GM12878 (cell line): ENCODE results near the gene PODXL2. TPM values are rescaled to one million over a fixed set of nuclear protein-coding genes. Genes with fewer than 3 reads are reported as not detected.
"Not testable (repeated sequence)": the region's sequence is repeated elsewhere in the genome, so short reads cannot be mapped to it uniquely, and the experiment has no call there.

Experiments used
- ATAC-seq: fragments of 200-7000 bp; cut with Tn5 transposase; 3 replicates; pipeline ENCODE4 v1.9.1; 2020; ENCODE audit warnings: mild to moderate bottlenecking, moderate library complexity
- BruUV-seq: library from RNA; stranded (reverse); fragments of 400-500 nt; replicated peaks from 2 replicates; lab custom pipeline; 2021; lab: Mats Ljungman, UMichigan
- CTCF ChIA-PET: fragments of 300-600 bp; sonication (Branson Sonifier 250); formaldehyde crosslinking; extraction: SDS; loops from one replicate; lab custom pipeline; 2021; ENCODE audit warnings: inconsistent platforms; lab: Yijun Ruan, JAX
- POLR2A ChIA-PET: fragments of 350-600 bp; formaldehyde crosslinking; extraction: SDS; loops from one replicate; lab custom pipeline; 2021; ENCODE audit warnings: inconsistent platforms; lab: Charles Lee
- RAD21 ChIA-PET: fragments of 300-600 bp; sonication (Branson Sonifier 250); formaldehyde crosslinking; loops from one replicate; lab custom pipeline; 2023; ENCODE audit warnings: antibody characterized with exemption; ENCODE audit not compliant: unreplicated experiment; lab: Charles Lee
- SMC1A ChIA-PET: fragments of 300-600 bp; sonication (Branson Sonifier 250); formaldehyde crosslinking; loops from one replicate; lab custom pipeline; 2023; ENCODE audit not compliant: unreplicated experiment, uncharacterized antibody; lab: Charles Lee
- DNase-seq: peaks from one replicate; pipeline ENCODE4 v3.0.0-alpha.2; 2011; ENCODE audit warnings: low read depth, low spot score
- FAIRE-seq: peaks from 3 replicates; lab custom pipeline; 2011; peaks lifted over from hg19 to GRCh38; lab: Jason Lieb, UNC
- H2AFZ ChIP-seq: 2 replicates; pipeline ENCODE4 v1.6.0; 2011; ENCODE audit warnings: low read depth, low read length, control low read depth; ENCODE audit not compliant: control insufficient read depth
- H3K27ac ChIP-seq: 2 replicates; pipeline ENCODE4 v1.5.1; 2011; ENCODE audit warnings: control low read depth; ENCODE audit not compliant: control insufficient read depth, insufficient read depth
- H3K27me3 ChIP-seq, 2 experiments: replicated peaks in 1 of 2; 2 replicates each; pipeline versions ENCODE4 v1.6.0 to v1.6.1; 2011; ENCODE audit warnings: low read length in 1 of 2; ENCODE audit not compliant: control insufficient read depth in 2 of 2, insufficient read depth in 2 of 2
- H3K36me3 ChIP-seq, 2 experiments: 2 replicates each; pipeline ENCODE4 v1.5.1; 2011; ENCODE audit warnings: low read length in 1 of 2; ENCODE audit not compliant: control insufficient read depth in 2 of 2, insufficient read depth in 2 of 2
- H3K4me1 ChIP-seq: 2 replicates; pipeline ENCODE4 v1.6.1; 2011; ENCODE audit warnings: mild to moderate bottlenecking, low read length, moderate library complexity, mixed read lengths; ENCODE audit not compliant: control insufficient read depth, insufficient read depth
- H3K4me2 ChIP-seq: 2 replicates; pipeline ENCODE4 v1.6.0; 2011; ENCODE audit warnings: control low read depth; ENCODE audit not compliant: control insufficient read depth, insufficient read depth
- H3K4me3 ChIP-seq: fragments of 200-600 bp; sonication (generic); 2 replicates; pipeline ENCODE4 v1.5.1; 2016
- H3K79me2 ChIP-seq: 2 replicates; pipeline ENCODE4 v1.6.0; 2011; ENCODE audit warnings: low read length; ENCODE audit not compliant: control insufficient read depth, insufficient read depth
- H3K9ac ChIP-seq: 2 replicates; pipeline ENCODE4 v1.8.0; 2011; ENCODE audit warnings: low read length, control low read depth, mixed read lengths; ENCODE audit not compliant: control insufficient read depth, insufficient read depth
- H3K9me3 ChIP-seq: replicated peaks from 3 replicates; pipeline ENCODE4 v1.5.1; 2011; ENCODE audit warnings: mild to moderate bottlenecking, low read length; ENCODE audit not compliant: control insufficient read depth, insufficient read depth
- H4K20me1 ChIP-seq: 2 replicates; pipeline ENCODE4 v1.6.0; 2011; ENCODE audit not compliant: control insufficient read depth, insufficient read depth
- CHD2 ChIP-seq: IDR thresholded peaks from 2 replicates; pipeline ENCODE4 v1.6.1; 2011; ENCODE audit warnings: low read depth, low read length, improper control_type of control experiment, borderline replicate concordance
- E4F1 ChIP-seq: fragments of 450-650 bp; IDR thresholded peaks from 2 replicates; pipeline ENCODE4 v1.6.1; 2018; ENCODE audit warnings: borderline replicate concordance, mild to moderate bottlenecking; ENCODE audit not compliant: partially characterized antibody
- HCFC1 ChIP-seq: fragments of 150-350 bp; IDR thresholded peaks from 2 replicates; pipeline ENCODE4 v1.6.1; 2014; ENCODE audit warnings: low read length
- HDAC6 ChIP-seq: fragments of 200-600 bp; sonication (generic); IDR thresholded peaks from one replicate; pipeline ENCODE4 v1.8.0; 2017; ENCODE audit warnings: antibody characterized with exemption; ENCODE audit not compliant: unreplicated experiment
- NBN ChIP-seq: fragments of 450-650 bp; IDR thresholded peaks from 2 replicates; pipeline ENCODE4 v1.6.1; 2016
- NFXL1 ChIP-seq: fragments of 450-650 bp; IDR thresholded peaks from 2 replicates; pipeline ENCODE4 v1.6.1; 2017; ENCODE audit warnings: antibody characterized with exemption, mild to moderate bottlenecking, borderline replicate concordance
- NFYB ChIP-seq: IDR thresholded peaks from 2 replicates; pipeline ENCODE4 v1.6.1; 2011; ENCODE audit warnings: low read depth, mild to moderate bottlenecking, low read length, improper control_type of control experiment, moderate library complexity; ENCODE audit not compliant: insufficient read depth
- PAX5 ChIP-seq: IDR thresholded peaks from 2 replicates; pipeline ENCODE4 v1.6.1; 2011; ENCODE audit warnings: low read depth, low read length, borderline replicate concordance
- POLR2AphosphoS2 ChIP-seq: IDR thresholded peaks from 2 replicates; pipeline ENCODE4 v1.6.1; 2011; ENCODE audit warnings: low read depth, mild to moderate bottlenecking, low read length, improper control_type of control experiment, moderate library complexity
- SPI1 ChIP-seq: IDR thresholded peaks from 2 replicates; pipeline ENCODE4 v1.6.1; 2011; ENCODE audit warnings: low read depth, mild to moderate bottlenecking, low read length, moderate library complexity, borderline replicate concordance; ENCODE audit not compliant: insufficient read depth
- SREBF1 ChIP-seq: IDR thresholded peaks from 2 replicates; pipeline ENCODE4 v1.6.1; 2012; ENCODE audit warnings: mild to moderate bottlenecking, low read length
- SREBF2 ChIP-seq: IDR thresholded peaks from 2 replicates; pipeline ENCODE4 v1.6.1; 2012; ENCODE audit warnings: mild to moderate bottlenecking, low read length
- SRF ChIP-seq, 2 experiments: IDR thresholded peaks; 2 replicates each; pipeline ENCODE4 v1.6.1; 2011; ENCODE audit warnings: low read depth in 2 of 2, low read length in 2 of 2, mild to moderate bottlenecking in 1 of 2, moderate library complexity in 1 of 2
- SUZ12 ChIP-seq: fragments of 200-600 bp; sonication (generic); IDR thresholded peaks from one replicate; pipeline ENCODE4 v1.6.1; 2018; ENCODE audit warnings: antibody characterized with exemption, mild to moderate bottlenecking; ENCODE audit not compliant: unreplicated experiment
- ZNF217 ChIP-seq: fragments of 450-650 bp; IDR thresholded peaks from 2 replicates; pipeline ENCODE4 v1.6.1; 2017; ENCODE audit warnings: antibody characterized with exemption, mild to moderate bottlenecking
- ZNF24 ChIP-seq: fragments of 450-650 bp; IDR thresholded peaks from 2 replicates; pipeline ENCODE4 v1.6.1; 2017; ENCODE audit warnings: antibody characterized with exemption, mild to moderate bottlenecking
- ZNF274 ChIP-seq: IDR thresholded peaks from one replicate; pipeline ENCODE4 v1.8.0; 2011; ENCODE audit not compliant: insufficient read length, insufficient read depth
- WGBS: methylation state at CpG from one replicate; pipeline ENCODE4 v1.1.6; 2016; ENCODE audit warnings: low lambda C conversion rate; ENCODE audit not compliant: insufficient replicate concordance, insufficient coverage; ENCODE audit errors: missing lambda C conversion rate; 5-methylcytosine and 5-hydroxymethylcytosine counted together
- in situ Hi-C: fragments of 300-500 bp; cut with MboI; formaldehyde crosslinking; loops from 9 replicates; pipeline ENCODE4 v1.14.3; 2018; ENCODE audit warnings: mixed read lengths
- intact Hi-C: fragments of 100-400 bp; cut with micrococcal nuclease; formaldehyde crosslinking; loops from one replicate; pipeline ENCODE4 v1.14.2; 2022; ENCODE audit not compliant: unreplicated experiment
- polyA plus RNA-seq, 11 experiments: library from polyadenylated mRNA; depleted of rRNA in 4 of 11; unstranded in 6 of 11; stranded (reverse) in 5 of 11; fragments of >200 nt; fragmentation: Nextera tagmentation in 4 of 11; fragmentation: Illumina TruSeq in 1 of 11; extraction: Ambion mirVana in 4 of 11; extraction: Trizol in 1 of 11; gene quantifications; 1 replicate in 1 of 11; 2 replicates in 10 of 11; pipeline versions ENCODE4 v1.2.1 to v1.2.3, GENCODE V29; 2011 to 2016; ENCODE audit warnings: inconsistent platforms in 2 of 11, missing spikeins in 2 of 11, low read depth in 1 of 11
- total RNA-seq, 4 experiments: library from RNA; depleted of rRNA in 3 of 4; stranded (reverse); fragments of >200 nt in 3 of 4; fragmentation: Illumina TruSeq in 1 of 4; extraction: Trizol in 1 of 4; gene quantifications; 2 replicates each; pipeline versions ENCODE4 v1.2.1 to v1.2.3, GENCODE V29; 2013 to 2021
- TF ChIP-seq, protein P1 (sequence below): IDR thresholded peaks from 2 replicates; pipeline ENCODE4 v1.6.1; 2012; ENCODE audit warnings: low read depth, low read length, improper control_type of control experiment

Gene PODXL2
- total and polyA plus RNA-seq, 10 of the 15 experiments (the other 5 are each of a cell fraction or from before 2014, with no cell fraction given): 0.03 to 24.4 (median 13.6) TPM; not detected in 2

GRCh38 chr3:127604546-127605165, 24.3 kb upstream of the PODXL2 start:
- SMC1A ChIA-PET: interaction anchor here (1.3 kb wide), 1 partner anchor 43 kb away, joined by 3 read pairs; no protein-coding TSS in a partner anchor
- Histone ChIP-seq H2AFZ (no peak overlapping the region), H3K4me3 (peak overlapping the region; percentile 41; the same call in 1 of the 2 replicates), H3K4me2 (peak overlapping the region; percentile 72), H3K27me3 (no peaks in the 10 kb centered on the region), H3K79me2 (peaks cover 43% of the 10 kb centered on the region), H3K9me3 (no peaks in the 10 kb centered on the region), H3K36me3 (peaks cover 45 to 50% of the 10 kb centered on the region in 2 experiments), H3K27ac (0 out of 2 replicates have a peak overlapping the region, but pooled peaks have one; percentile 19), H3K4me1 (peaks cover 18% of the 10 kb centered on the region), H4K20me1 (no peaks in the 10 kb centered on the region), H3K9ac (no peak overlapping the region)
- in situ Hi-C loops: no loop called here
- RAD21 ChIA-PET: no interaction called here
- ATAC-seq (no peak), DNase-seq (no peak), FAIRE-seq (no peak)
- intact Hi-C loops: no loop called here
- WGBS: 94% methylated on average over 32 of the region's 41 CpGs
- TF ChIP-seq NBN: no peak
- TF ChIP-seq SREBF2: no peak
- no peak for TF ChIP-seq SPI1
- TF ChIP-seq NFXL1: no peak
- TF ChIP-seq E4F1: no peak
- no peak for TF ChIP-seq SREBF1
- no peak for TF ChIP-seq ZNF24
- TF ChIP-seq HDAC6: no peak
- TF ChIP-seq NFYB: no peak
- TF ChIP-seq CHD2: no peak
- no peak for TF ChIP-seq SUZ12
- TF ChIP-seq POLR2AphosphoS2: no peak
- TF ChIP-seq ZNF217: no peak
- TF ChIP-seq ZNF274: no peak
- TF ChIP-seq PAX5: no peak
- TF ChIP-seq, protein P1, sequence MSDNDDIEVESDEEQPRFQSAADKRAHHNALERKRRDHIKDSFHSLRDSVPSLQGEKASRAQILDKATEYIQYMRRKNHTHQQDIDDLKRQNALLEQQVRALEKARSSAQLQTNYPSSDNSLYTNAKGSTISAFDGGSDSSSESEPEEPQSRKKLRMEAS: no peak
- no peak for TF ChIP-seq HCFC1
- no peak for TF ChIP-seq SRF (IDR thresholded peaks at IDR 0.05; ENCODE audit: low read depth in 2 of 2, low read length in 2 of 2)
- POLR2A ChIA-PET: no interaction called here
- no TSS peak for BruUV-seq
- CTCF ChIA-PET: no interaction called here

DNA sequence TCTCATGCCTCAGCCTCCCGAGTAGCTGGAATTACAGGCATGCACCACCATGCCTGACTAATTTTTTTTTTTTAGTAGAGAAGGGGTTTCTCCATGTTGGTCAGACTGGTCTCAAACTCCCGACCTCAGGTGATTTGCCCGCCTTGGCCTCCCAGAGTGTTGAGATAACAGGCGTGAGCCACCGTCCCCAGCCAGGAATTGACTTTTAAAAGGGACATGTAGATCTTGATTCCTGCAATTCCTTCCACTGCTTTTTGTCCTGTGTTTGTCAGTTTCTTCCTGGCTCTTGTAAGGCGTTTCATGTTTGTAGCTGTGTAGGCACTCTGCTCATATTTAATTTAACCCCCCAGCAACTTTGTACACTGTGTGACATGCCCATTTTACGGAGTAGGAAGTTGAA, 23.4 kb upstream of the PODXL2 start:
- FAIRE-seq, CTCF ChIA-PET: not testable (repeated sequence)
- H3K4me1 ChIP-seq: peaks cover 15% of the 10 kb centered on the region

More for the DNA sequence above, 23.4 kb upstream of the PODXL2 start:
- ChIA-PET POLR2A (interaction anchor here (0.6 to 0.7 kb wide), 2 partner anchors 13 to 203 kb away, joined by 3 to 6 read pairs; no protein-coding TSS in a partner anchor), SMC1A (interaction anchor here (1.3 kb wide), 1 partner anchor 42 kb away, joined by 3 read pairs; no protein-coding TSS in a partner anchor), RAD21 (interaction anchor here (1.2 kb wide), 1 partner anchor 7 kb away, joined by 3 read pairs; the partner anchor contains the start of gene MCM2)
- H3K9me3 ChIP-seq, intact Hi-C loops, H3K4me2 ChIP-seq, DNase-seq, H3K9ac ChIP-seq, H3K4me3 ChIP-seq, H2AFZ ChIP-seq, BruUV-seq, H3K27me3 ChIP-seq, in situ Hi-C loops, H3K27ac ChIP-seq, H4K20me1 ChIP-seq, ATAC-seq: not testable (repeated sequence)
- peaks cover 47 to 48% of the 10 kb centered on the region in 2 experiments for H3K36me3 ChIP-seq
- peaks cover 34% of the 10 kb centered on the region for H3K79me2 ChIP-seq
- WGBS: 95% methylated on average over 7 of the region's 7 CpGs
